A673 (cell line): ENCODE measurements around the gene PROM1. TPM values are rescaled to one million over a fixed set of nuclear protein-coding genes. Genes with fewer than 3 reads are reported as not detected.

Experiments used
- BruUV-seq: library from RNA; stranded (reverse); fragments of 400-500 nt; replicated peaks from 2 replicates; lab custom pipeline; 2021; lab: Mats Ljungman, UMichigan
- CTCF ChIA-PET: fragments of 300-600 bp; sonication (Branson Sonifier 250); formaldehyde crosslinking; loops from one replicate; lab custom pipeline; 2022; ENCODE audit warnings: antibody characterized with exemption; lab: Charles Lee
- POLR2A ChIA-PET: fragments of 300-600 bp; sonication (Branson Sonifier 250); formaldehyde crosslinking; loops from one replicate; lab custom pipeline; 2022; ENCODE audit warnings: antibody characterized with exemption; ENCODE audit not compliant: low non-redundant PET; lab: Charles Lee
- DNase-seq: peaks from one replicate; pipeline ENCODE4 v3.0.0-alpha.2; 2015; ENCODE audit warnings: low spot score
- H3K27ac ChIP-seq: fragments of 200-600 bp; sonication (generic); 2 replicates; pipeline ENCODE4 v1.5.1; 2016; ENCODE audit warnings: mixed run types, low read depth, mild to moderate bottlenecking, mixed read lengths, antibody characterized with exemption, low read length; ENCODE audit not compliant: poor library complexity, severe bottlenecking
- H3K27me3 ChIP-seq: fragments of 200-600 bp; sonication (generic); replicated peaks from 2 replicates; pipeline ENCODE4 v1.6.1; 2017; ENCODE audit warnings: mixed run types, low read depth, mild to moderate bottlenecking, mixed read lengths, antibody characterized with exemption, low read length; ENCODE audit not compliant: insufficient read depth, poor library complexity
- H3K36me3 ChIP-seq: fragments of 200-600 bp; sonication (generic); 2 replicates; pipeline ENCODE4 v1.6.1; 2016; ENCODE audit warnings: mixed run types, mild to moderate bottlenecking, mixed read lengths, antibody characterized with exemption, low read length; ENCODE audit not compliant: insufficient read depth, poor library complexity, severe bottlenecking
- H3K4me1 ChIP-seq: fragments of 200-600 bp; sonication (generic); 2 replicates; pipeline ENCODE4 v1.6.1; 2017; ENCODE audit warnings: mixed run types, mild to moderate bottlenecking, mixed read lengths, antibody characterized with exemption, low read length; ENCODE audit not compliant: insufficient read depth, poor library complexity, severe bottlenecking
- H3K4me3 ChIP-seq: fragments of 200-600 bp; sonication (generic); 2 replicates; pipeline ENCODE4 v1.5.1; 2016; ENCODE audit warnings: low read depth, mixed run types, mild to moderate bottlenecking, mixed read lengths, low read length; ENCODE audit not compliant: poor library complexity, severe bottlenecking
- H3K9me3 ChIP-seq: fragments of 200-600 bp; sonication (generic); 2 replicates; pipeline ENCODE4 v1.6.1; 2016; ENCODE audit warnings: mixed run types, low read depth, mild to moderate bottlenecking, mixed read lengths, antibody characterized with exemption, low read length; ENCODE audit not compliant: poor library complexity, severe bottlenecking
- EZH2 ChIP-seq: fragments of 200-600 bp; sonication (generic); IDR thresholded peaks from 2 replicates; pipeline ENCODE4 v1.6.1; 2017; ENCODE audit warnings: borderline replicate concordance, low read depth, mild to moderate bottlenecking, mixed read lengths, antibody characterized with exemption, low read length; ENCODE audit not compliant: poor library complexity, severe bottlenecking
- intact Hi-C: fragments of 100-400 bp; cut with micrococcal nuclease; formaldehyde crosslinking; loops from one replicate; pipeline ENCODE4 v1.10.0; 2022; ENCODE audit not compliant: unreplicated experiment
- total RNA-seq: library from RNA; stranded (reverse); gene quantifications from 2 replicates; pipeline ENCODE4 v1.2.3, GENCODE V29; 2021
- TF ChIP-seq, protein P1 (sequence below): fragments of 300-800, 200-600 bp; sonication (generic); conservative IDR thresholded peaks from 2 replicates; pipeline ENCODE4 v1.5.1; 2017; ENCODE audit warnings: low read depth, mild to moderate bottlenecking, antibody characterized with exemption, low read length, moderate library complexity, mixed read lengths

PROM1 gene
- total RNA-seq, 1 experiment from 2014 or later: 13.9 TPM

DNA sequence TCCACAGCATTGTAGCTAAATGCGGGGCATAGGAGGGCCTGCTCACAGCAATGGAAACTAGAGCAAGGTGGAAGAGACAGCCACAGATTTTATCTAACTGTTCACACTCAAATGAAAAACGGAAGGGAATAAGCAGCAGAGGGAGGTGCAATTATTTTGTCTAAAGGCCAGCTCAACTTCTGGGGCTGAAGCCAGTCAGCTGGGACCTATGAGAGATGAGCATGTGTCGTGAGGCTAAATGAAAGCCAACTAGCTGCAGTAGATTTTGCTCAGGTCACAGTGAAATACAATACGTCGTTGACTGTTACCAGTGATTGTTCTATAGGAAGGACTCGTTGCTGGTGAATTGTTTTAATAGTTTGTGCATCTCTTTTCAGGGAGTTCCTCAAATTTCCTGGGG lies 94.4 kb downstream of the PROM1 start:
- TF ChIP-seq, protein P1, sequence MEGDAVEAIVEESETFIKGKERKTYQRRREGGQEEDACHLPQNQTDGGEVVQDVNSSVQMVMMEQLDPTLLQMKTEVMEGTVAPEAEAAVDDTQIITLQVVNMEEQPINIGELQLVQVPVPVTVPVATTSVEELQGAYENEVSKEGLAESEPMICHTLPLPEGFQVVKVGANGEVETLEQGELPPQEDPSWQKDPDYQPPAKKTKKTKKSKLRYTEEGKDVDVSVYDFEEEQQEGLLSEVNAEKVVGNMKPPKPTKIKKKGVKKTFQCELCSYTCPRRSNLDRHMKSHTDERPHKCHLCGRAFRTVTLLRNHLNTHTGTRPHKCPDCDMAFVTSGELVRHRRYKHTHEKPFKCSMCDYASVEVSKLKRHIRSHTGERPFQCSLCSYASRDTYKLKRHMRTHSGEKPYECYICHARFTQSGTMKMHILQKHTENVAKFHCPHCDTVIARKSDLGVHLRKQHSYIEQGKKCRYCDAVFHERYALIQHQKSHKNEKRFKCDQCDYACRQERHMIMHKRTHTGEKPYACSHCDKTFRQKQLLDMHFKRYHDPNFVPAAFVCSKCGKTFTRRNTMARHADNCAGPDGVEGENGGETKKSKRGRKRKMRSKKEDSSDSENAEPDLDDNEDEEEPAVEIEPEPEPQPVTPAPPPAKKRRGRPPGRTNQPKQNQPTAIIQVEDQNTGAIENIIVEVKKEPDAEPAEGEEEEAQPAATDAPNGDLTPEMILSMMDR: no peak
- no peak for TF ChIP-seq EZH2
- CTCF ChIA-PET: no interaction called here
- H3K4me3 ChIP-seq: no peak overlapping the region
- no peaks in the 10 kb centered on the region for H3K9me3 ChIP-seq
- POLR2A ChIA-PET: no interaction called here
- no peaks in the 10 kb centered on the region for H3K27me3 ChIP-seq
- no TSS peak for BruUV-seq
- H3K36me3 ChIP-seq: no peaks in the 10 kb centered on the region
- no peaks in the 10 kb centered on the region for H3K4me1 ChIP-seq
- no peak overlapping the region for H3K27ac ChIP-seq
- intact Hi-C loops: no loop called here
- no peak for DNase-seq

- intact Hi-C loops: no loop called here
- ChIA-PET POLR2A (no interaction called here), CTCF (no interaction called here)
- Histone ChIP-seq H3K36me3 (no peaks in the 10 kb centered on the region), H3K4me3 (no peak overlapping the region), H3K4me1 (no peaks in the 10 kb centered on the region), H3K27me3 (no peaks in the 10 kb centered on the region), H3K9me3 (no peaks in the 10 kb centered on the region), H3K27ac (no peak overlapping the region)
- DNase-seq: no peak
- TF ChIP-seq, protein P1: no peak
- TF ChIP-seq EZH2: no peak
- no TSS peak for BruUV-seq
Observed at GRCh38 chr4:15988222-15988621, 95.6 kb downstream of the PROM1 start.

DNA sequence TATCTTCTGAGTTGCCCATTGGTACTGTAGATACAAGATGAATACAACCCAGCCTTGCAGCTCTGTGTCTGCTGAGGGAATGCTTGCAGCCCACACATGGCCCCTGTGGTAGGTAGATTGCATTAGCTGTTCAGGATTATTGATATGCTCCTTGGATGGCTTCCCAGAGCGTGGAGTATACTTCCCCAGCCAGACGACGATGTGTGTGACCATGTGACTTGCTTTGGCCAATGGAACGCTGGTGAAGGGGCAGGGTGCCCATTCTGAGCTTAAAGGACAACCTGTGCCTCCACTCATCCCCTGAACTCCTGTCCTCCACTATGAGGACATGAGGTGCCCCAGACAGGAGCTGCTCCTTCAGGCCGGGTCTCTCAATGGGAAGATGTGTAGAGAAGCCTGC lies 96.9 kb downstream of the PROM1 start:
- Histone ChIP-seq H3K4me3 (no peak overlapping the region), H3K27me3 (no peaks in the 10 kb centered on the region), H3K9me3 (no peaks in the 10 kb centered on the region), H3K27ac (no peak overlapping the region), H3K4me1 (no peaks in the 10 kb centered on the region), H3K36me3 (no peaks in the 10 kb centered on the region)
- no peak for DNase-seq
- BruUV-seq: no TSS peak
- POLR2A ChIA-PET: interaction anchor here (0.5 kb wide), 1 partner anchor 42 kb away, joined by 4 read pairs; no protein-coding TSS in a partner anchor
- no peak for TF ChIP-seq EZH2
- TF ChIP-seq, protein P1: no peak
- CTCF ChIA-PET: interaction anchor here (0.6 kb wide), 1 partner anchor 35 kb away, joined by 8 read pairs; no protein-coding TSS in a partner anchor
- intact Hi-C loops: no loop called here
